Activated CD4-positive, alpha-beta T cell treated with anti-CD3 and anti-CD28 coated beads, Interleukin-2, amount 50 U/mL, for 1 hour (primary cell): ENCODE measurements around the gene SAMD13.

Experiments used
- DNase-seq: peaks from one replicate; pipeline ENCODE4 v3.0.0-alpha.2; 2020

SAMD13 gene

DNA sequence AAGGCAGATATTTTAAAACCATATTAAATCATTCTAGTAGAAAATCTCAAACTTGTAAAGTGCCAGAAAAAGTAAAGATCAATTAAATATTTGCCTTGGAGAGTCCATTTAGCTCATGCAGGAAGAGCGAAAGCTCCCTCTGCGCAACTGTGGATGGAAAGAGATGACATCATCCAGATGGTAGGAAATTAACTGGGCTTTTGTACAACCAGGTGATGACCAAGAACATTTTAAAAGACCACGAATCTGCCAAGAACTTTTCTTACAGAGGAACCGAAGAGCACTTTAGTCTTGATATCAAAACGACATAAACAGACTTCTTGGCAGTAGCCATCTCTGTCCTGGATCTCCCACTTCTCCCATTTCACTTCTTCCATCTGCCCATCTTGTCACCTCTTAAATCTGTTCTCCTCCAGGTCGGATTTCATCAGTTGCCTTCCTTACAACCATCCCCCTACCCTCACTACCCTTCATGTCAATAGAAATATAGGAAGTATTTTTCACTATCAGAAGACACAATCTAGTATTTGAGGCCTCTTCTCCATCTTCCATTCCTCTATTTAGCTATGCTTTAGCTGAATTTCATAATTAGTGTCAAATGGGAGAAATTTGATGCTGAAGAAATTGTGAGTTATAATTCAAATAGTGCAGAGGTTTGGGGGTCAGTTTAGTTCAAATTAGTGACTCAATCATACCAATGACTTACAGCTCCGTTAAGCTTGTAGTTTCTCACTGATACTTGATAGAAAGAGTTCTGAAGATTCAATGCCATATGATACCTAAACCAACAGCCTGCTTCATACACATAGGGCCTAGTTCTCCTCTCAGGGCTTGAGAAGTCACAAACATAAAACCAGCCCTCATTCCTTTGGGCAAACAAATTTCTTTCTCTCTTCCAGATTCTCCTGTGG is 74.7 kb downstream of the SAMD13 start:
- no peak for DNase-seq

DNA sequence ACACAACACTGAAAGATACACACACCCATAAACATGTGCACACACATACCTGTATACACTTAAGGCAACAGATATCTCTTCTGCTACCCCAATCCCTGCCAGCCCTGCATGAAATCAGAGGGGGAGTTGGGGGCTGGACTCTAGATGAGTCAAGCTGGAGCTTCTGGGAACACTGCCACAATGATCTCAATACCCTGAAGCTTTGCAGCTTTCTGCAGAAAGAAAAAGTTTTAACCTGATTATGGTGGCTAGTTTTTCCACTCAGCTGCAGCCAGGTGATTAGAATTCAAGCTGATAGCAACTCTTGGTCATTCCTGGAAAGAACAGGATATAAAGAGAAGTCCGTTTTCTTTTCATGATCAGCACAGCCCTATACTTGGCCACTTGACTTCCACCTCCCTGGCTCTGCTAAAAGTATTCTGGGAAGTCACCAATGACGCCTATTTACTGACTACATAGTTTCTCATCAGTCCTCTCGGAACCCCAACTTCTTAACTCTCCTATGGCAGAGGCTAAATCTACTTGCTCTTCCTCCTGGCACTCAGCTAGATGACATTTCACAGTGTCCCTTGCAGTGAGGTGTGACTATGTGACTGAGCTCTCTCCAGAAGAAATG is 76.1 kb downstream of the SAMD13 start:
- no peak for DNase-seq

DNA sequence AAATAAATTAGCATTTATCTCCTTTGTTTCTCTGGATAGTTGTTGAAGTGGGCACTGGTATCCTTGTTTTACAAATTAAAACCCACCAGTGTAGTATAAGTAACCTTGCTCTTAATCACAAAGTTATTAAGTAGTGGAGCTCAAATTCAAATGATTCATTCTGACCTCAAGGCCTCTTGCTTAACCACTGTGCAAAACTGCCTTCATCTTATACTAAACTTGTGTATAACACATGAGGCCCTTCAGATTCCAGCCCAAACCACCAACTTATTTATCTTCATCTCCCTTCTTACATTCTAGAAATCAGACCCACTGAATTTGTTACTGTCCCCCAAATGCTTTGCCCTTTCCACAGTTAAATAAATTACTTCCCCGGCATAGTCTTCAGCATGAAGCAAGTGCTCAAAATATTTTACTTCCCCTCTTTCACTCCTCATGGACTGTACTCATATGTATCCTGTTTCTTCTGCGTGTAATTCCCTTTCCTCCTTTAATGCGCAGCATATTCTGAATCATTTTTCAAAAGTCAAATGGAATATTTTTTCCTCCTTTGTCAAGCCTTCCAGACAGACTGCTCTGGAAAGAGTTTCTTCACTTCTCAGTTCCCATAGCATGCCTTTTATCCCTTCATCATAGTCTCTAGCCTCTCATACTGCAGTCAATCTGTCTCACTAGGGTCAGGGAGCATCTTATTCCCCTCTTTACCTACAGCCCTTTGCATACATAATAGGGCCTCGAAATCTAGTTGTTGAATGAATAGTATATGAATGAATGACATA is 77.8 kb downstream of the SAMD13 start:
- DNase-seq = no peak

DNA sequence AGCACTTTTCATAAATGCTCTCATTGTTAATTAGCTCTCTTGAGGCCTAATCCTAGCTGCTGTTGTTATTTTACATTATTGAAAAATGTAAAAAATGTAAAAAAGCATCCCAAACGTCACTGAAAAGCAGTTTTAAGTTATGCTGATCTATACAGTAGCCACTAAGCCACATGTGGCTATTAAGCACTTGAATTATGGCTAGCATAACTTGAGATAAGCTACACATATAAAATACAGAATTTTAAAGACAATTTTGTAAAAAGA is 78.3 kb downstream of the SAMD13 start:
- no peak for DNase-seq

DNA sequence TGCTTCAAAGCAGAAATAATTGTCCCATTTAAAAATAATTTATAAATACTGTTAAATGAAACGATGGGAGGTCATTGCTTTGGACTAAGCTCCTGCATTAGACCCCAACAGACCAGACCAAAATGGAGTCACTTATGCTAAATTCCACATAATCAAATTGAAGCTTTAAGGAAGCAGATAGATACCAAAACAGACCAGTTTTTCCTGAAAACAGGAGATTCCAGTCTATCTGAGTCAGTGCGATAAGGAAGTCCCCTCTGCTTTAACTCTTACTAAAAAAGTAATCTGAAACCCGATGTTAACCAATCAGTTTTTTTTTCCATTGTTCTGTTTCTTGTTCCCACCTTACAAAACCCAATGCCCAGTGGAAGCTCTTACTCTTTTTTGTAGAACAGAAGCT is 80.6 kb downstream of the SAMD13 start:
- DNase-seq = no peak

DNA sequence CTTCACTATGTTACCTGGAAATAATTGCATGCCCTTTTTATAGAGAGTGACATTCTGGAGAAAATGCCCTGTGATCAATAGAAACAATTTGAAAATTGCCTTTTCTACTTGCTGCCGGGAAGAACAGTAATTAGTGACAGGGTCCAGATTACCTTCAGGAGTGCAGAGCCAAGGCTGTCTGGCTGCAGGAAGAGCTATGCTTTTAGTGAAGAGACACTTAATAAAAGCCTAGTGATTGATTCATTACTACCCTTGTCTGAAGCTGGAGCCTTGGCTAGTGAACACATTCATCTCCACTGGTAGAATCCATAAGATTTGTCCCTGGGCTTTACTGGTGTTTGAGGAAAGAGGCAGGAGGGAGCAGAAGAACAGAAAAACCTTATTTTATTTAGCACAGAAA is 83.8 kb downstream of the SAMD13 start:
- DNase-seq = no peak

DNA sequence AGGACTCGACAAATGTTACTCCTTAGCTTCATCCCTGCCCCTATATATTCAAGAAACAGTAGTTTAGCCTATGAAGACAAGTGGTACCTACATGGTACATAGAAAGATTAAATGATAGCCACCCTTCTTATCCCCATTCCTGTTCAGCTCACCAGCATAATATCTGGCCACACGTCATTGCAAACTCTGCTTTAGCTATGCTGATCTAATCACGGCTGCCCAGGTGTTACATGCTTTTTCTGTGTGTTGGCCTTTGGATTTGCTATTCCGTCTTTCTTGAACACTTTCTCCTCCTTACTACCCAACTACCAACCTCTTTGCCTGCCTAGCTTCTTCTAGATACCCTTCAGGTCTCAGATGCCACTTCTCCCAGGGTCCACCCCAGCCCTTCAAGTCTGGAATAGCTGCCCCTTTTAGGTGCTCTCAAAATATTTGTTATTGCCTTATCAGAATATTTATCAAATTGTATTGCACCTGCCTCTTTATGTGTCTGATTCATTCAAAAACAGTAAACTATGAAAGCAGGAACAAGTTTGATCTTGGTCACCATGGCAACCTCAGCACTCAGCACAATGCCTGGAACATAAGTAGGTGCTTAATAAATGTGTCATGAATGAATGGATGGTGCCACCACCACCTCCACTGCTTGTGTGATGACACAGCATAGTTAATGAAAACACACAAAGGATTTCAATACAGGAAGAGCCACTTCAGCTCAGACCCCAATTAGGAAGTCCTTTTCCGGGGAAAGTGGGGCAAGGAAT is 85.4 kb downstream of the SAMD13 start:
- no peak for DNase-seq

DNA sequence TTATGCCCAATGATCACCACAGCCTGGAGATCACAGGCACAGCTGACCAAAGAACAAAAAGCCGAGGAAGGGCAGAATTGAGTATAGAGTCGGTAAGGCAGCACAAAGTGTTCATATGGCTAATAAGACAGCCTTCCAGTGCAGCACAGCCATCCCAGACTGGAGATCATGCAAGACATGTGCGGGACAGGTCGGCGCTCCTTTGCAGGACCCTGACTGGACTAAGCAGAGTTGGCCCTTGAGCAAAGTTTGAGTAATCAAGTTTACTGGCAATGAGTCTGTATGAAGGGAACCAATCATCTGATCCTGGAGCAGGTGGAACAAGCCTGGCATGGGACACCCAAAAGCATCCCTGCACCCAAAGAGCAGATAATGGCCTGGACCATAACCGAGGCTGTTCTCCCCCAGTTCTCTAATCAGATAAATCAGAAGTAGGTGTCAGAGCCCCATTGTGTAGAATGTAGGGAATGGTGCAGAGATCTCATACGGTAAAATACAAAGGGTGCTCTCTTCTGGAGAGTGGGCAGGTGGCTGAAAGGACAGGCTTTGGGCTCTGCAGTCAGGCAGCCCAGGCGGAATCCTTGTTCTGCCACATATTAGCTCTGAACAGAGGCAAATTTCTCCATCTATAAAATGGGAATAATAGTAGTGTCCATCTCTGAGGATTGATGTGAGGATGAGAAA is 86.1 kb downstream of the SAMD13 start:
- DNase-seq = no peak

DNA sequence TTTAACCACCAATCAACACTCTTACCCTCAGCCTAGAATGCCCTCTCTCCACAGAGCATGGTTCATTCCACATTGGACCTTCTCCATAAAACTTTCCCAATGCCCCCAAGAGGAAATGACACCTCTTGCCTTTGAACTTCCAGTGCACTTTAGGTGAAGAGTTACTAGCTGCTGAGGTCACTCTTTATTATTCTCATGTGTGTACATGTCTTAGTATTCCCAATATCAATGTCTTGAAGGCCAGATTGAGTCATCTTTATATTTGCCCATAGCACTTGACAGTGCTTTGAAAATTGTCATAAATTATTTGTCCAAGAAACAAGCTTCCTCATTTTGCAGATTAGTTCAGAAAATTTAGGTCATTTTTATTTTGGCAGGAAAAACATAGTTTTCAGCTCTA is 88.7 kb downstream of the SAMD13 start:
- no peak for DNase-seq

DNA sequence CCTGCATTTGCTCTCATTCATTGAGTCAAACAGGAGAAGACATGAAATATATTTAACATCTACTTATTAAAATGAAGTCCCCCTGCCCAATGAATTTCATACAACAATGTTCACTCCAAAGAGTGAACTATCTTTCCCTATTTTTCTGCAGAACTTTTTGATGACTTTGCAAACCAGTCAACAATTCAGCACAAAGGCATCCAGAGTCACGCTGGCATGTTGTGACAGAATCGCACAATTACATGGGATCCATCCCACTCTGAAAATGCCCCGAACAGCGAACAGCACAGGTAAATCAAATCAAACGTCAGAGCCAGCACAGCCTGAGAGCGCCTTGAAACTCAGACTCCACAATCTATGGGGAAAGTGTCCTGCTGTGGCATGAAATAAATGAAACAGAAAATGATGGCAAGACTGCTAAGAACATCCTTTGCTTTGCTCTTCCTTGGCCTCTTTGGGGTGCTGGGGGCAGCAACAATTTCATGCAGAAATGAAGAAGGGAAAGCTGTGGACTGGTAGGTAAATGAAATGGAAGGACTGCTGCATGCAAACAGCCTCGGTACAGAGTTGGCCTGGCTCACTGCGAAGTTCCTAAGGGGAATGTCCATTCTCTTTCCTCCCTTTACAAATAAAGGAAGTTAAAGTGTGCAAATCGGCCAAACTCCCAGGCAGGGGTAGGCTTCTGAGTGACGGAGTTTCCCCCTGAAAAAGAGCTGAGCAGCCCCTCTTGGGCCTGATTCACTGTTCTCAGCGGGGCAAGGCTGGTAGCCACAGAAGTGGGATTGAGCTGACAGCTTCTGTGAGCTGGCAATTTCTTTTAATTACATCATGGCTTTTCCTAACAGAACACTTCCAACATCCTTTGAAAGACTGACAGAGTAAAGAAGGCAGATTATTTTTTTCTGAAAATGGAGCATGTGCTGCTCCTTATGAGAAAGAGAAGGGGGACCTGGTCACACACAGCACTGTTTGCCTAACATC is 97.0 kb downstream of the SAMD13 start, which contains the start of gene DNASE2B:
TSS of gene DNASE2B (plus strand) at position 310 of the 981 bp plus-strand sequence. CDS start at position 391, 81 bp downstream.
- DNase-seq = no peak
